ENCODE data around the gene CHURC1. TPM values are rescaled to one million over a fixed set of nuclear protein-coding genes. Genes with fewer than 3 reads are reported as not detected.
A peak's percentile ranks its signal among the peaks of the same experiment; 100 is the strongest.

Gene CHURC1
- total and polyA plus RNA-seq, 2 of the 13 experiments (the other 11 are each of a cell fraction or from before 2014, with no cell fraction given) = 41.1 to 74.4 TPM

- TF ChIP-seq HBP1 (CRISPR knock-in tag; IDR thresholded peaks at IDR 0.05; ENCODE audit: low read depth) = 0 out of 2 replicates have a peak, but pooled peaks have one; percentile 64
- peak; percentile 78 for TF ChIP-seq ZNF574 (CRISPR knock-in tag; IDR thresholded peaks at IDR 0.05)
- TF ChIP-seq NR2F6 (IDR thresholded peaks at IDR 0.05) = no peak
- 0 out of 2 replicates have a peak, but pooled peaks have one; percentile 20 for TF ChIP-seq NR2F6 (CRISPR knock-in tag; IDR thresholded peaks at IDR 0.05)
- TF ChIP-seq NFRKB (IDR thresholded peaks at IDR 0.05) = no peak
- TF ChIP-seq ZSCAN30 (CRISPR knock-in tag; IDR thresholded peaks at IDR 0.05) = no peak
- TF ChIP-seq ATF2 (CRISPR knock-in tag; IDR thresholded peaks at IDR 0.05) = 0 out of 2 replicates have a peak, but pooled peaks have one; percentile 48
- TF ChIP-seq ZSCAN20 (CRISPR knock-in tag; IDR thresholded peaks at IDR 0.05; ENCODE audit: borderline replicate concordance) = no peak
- TF ChIP-seq ZSCAN25 (CRISPR knock-in tag; IDR thresholded peaks at IDR 0.05) = no peak
- no peak for TF ChIP-seq ZNF703 (CRISPR knock-in tag; IDR thresholded peaks at IDR 0.05; ENCODE audit: borderline replicate concordance)
- TF ChIP-seq ZNF770 (CRISPR knock-in tag; IDR thresholded peaks at IDR 0.05) = no peak
- no peak for TF ChIP-seq ZNF225 (CRISPR knock-in tag; IDR thresholded peaks at IDR 0.05)
- no peak for TF ChIP-seq ZNF720 (CRISPR knock-in tag; IDR thresholded peaks at IDR 0.05)
- TF ChIP-seq JUNB (CRISPR knock-in tag; IDR thresholded peaks at IDR 0.05; ENCODE audit: borderline replicate concordance) = no peak
- no peak for TF ChIP-seq ZSCAN12 (CRISPR knock-in tag; IDR thresholded peaks at IDR 0.05)
- TF ChIP-seq HOXA9 (CRISPR knock-in tag; IDR thresholded peaks at IDR 0.05; ENCODE audit: borderline replicate concordance) = no peak
- no peak for TF ChIP-seq MTA3 (CRISPR knock-in tag; IDR thresholded peaks at IDR 0.05)
- TF ChIP-seq BCLAF1 (IDR thresholded peaks at IDR 0.05) = no peak
- no peak for TF ChIP-seq ZNF652 (CRISPR knock-in tag; IDR thresholded peaks at IDR 0.05; ENCODE audit: borderline replicate concordance, low read depth)
These were observed at the start of gene CHURC1 (continued) for GRCh38 chr14:64914237-64915028.
